Measurements from ENCODE around the gene MARK4. TPM values are rescaled to one million over a fixed set of nuclear protein-coding genes. Genes with fewer than 3 reads are reported as not detected.

The MARK4 gene
- total and polyA plus RNA-seq, 2 experiments from 2014 or later, result 16.6 to 38.6 TPM

GRCh38 chr19:45278087-45278486, 27.0 kb downstream of the MARK4 start:
- H3F3A ChIP-seq (replicated peaks; ENCODE audit: low read depth), result no peaks in the 10 kb centered on the region
- peaks cover 18% of the 10 kb centered on the region for H3K36me3 Mint-ChIP-seq (ENCODE audit: low read depth)
- no peak overlapping the region for H2AFZ ChIP-seq
- H3K4me3 ChIP-seq, result no peak overlapping the region
- TF ChIP-seq JUNB (IDR thresholded peaks at IDR 0.05; ENCODE audit: unreplicated experiment) (no peak), EZH2 (IDR thresholded peaks at IDR 0.05; ENCODE audit: low read depth, unreplicated experiment) (no peak), ZNF331 (CRISPR knock-in tag; IDR thresholded peaks at IDR 0.05; ENCODE audit: low read depth) (no peak), STAT1 (IDR thresholded peaks at IDR 0.05; ENCODE audit: unreplicated experiment) (no peak), ETS1 (IDR thresholded peaks at IDR 0.05) (no peak)
- no peak overlapping the region for H3K27ac Mint-ChIP-seq
- ATAC-seq, result no peak
- H3K4me1 ChIP-seq (ENCODE audit: insufficient read depth), result no peaks in the 10 kb centered on the region
- H3K27me3 Mint-ChIP-seq (ENCODE audit: insufficient read depth, low read depth, poor library complexity), result peaks cover 5% of the 10 kb centered on the region
- no peak overlapping the region for H3K4me3 Mint-ChIP-seq
- no peaks in the 10 kb centered on the region; the same call in 1 of the 2 replicates for H4K20me1 ChIP-seq (replicated peaks; ENCODE audit: insufficient read depth)
- no peaks in the 10 kb centered on the region for H3K79me2 ChIP-seq (replicated peaks; ENCODE audit: insufficient read depth)
- no peak overlapping the region for H3K27ac ChIP-seq (ENCODE audit: low read depth)
- H3K4me1 Mint-ChIP-seq, result no peaks in the 10 kb centered on the region; the same call in 2 of the 3 replicates
- no peaks in the 10 kb centered on the region for H3K27me3 ChIP-seq (ENCODE audit: insufficient read depth)
- no peak overlapping the region for H3K4me2 ChIP-seq
- no peak for DNase-seq (ENCODE audit: low spot score)
- peaks cover 2% of the 10 kb centered on the region; the same call in 1 of the 3 replicates for H3K9me3 Mint-ChIP-seq
- H3K9me2 ChIP-seq (ENCODE audit: insufficient read depth), result no peaks in the 10 kb centered on the region
- peaks cover 12% of the 10 kb centered on the region for H3K36me3 ChIP-seq (ENCODE audit: insufficient read depth)

- ATAC-seq, result no peak
- no peaks in the 10 kb centered on the region for H3K79me2 ChIP-seq (replicated peaks; ENCODE audit: insufficient read depth)
- H3K36me3 ChIP-seq (ENCODE audit: insufficient read depth), result peaks cover 16% of the 10 kb centered on the region
- Mint-ChIP-seq H3K27ac (no peak overlapping the region), H3K36me3 (ENCODE audit: low read depth) (peaks cover 24% of the 10 kb centered on the region), H3K4me1 (no peaks in the 10 kb centered on the region; the same call in 2 of the 3 replicates), H3K4me3 (no peak overlapping the region; the same call in 2 of the 3 replicates), H3K9me3 (peaks cover 6% of the 10 kb centered on the region; the same call in 1 of the 3 replicates), H3K27me3 (ENCODE audit: insufficient read depth, low read depth, poor library complexity) (peaks cover 5% of the 10 kb centered on the region)
- H4K20me1 ChIP-seq (replicated peaks; ENCODE audit: insufficient read depth), result no peaks in the 10 kb centered on the region; the same call in 1 of the 2 replicates
- H3K4me1 ChIP-seq (ENCODE audit: insufficient read depth), result no peaks in the 10 kb centered on the region
- DNase-seq (ENCODE audit: low spot score), result no peak
- TF ChIP-seq ZNF331 (CRISPR knock-in tag; IDR thresholded peaks at IDR 0.05; ENCODE audit: low read depth), result no peak
- no peak for TF ChIP-seq JUNB (IDR thresholded peaks at IDR 0.05; ENCODE audit: unreplicated experiment)
- no peak for TF ChIP-seq CREB1 (CRISPR knock-in tag; IDR thresholded peaks at IDR 0.05; ENCODE audit: low read depth)
- no peak for TF ChIP-seq EZH2 (IDR thresholded peaks at IDR 0.05; ENCODE audit: low read depth, unreplicated experiment)
- no peaks in the 10 kb centered on the region for H3F3A ChIP-seq (replicated peaks; ENCODE audit: low read depth)
- H3K4me2 ChIP-seq, result no peak overlapping the region
- no peaks in the 10 kb centered on the region for H3K9me2 ChIP-seq (ENCODE audit: insufficient read depth)
- no peaks in the 10 kb centered on the region for H3K27me3 ChIP-seq (ENCODE audit: insufficient read depth)
- H2AFZ ChIP-seq, result no peak overlapping the region
- H3K4me3 ChIP-seq, result no peak overlapping the region
- H3K27ac ChIP-seq (ENCODE audit: low read depth), result no peak overlapping the region
These were observed 28.6 kb downstream of the MARK4 start for GRCh38 chr19:45279587-45280192.

- no peak overlapping the region for H2AFZ ChIP-seq
- no peak overlapping the region for H3K4me2 ChIP-seq
- Mint-ChIP-seq H3K27ac (no peak overlapping the region), H3K4me1 (no peaks in the 10 kb centered on the region; the same call in 2 of the 3 replicates), H3K27me3 (ENCODE audit: insufficient read depth, low read depth, poor library complexity) (peaks cover 5% of the 10 kb centered on the region), H3K9me3 (peaks cover 6% of the 10 kb centered on the region; the same call in 1 of the 3 replicates), H3K4me3 (no peak overlapping the region), H3K36me3 (ENCODE audit: low read depth) (peaks cover 28% of the 10 kb centered on the region)
- ATAC-seq (no peak), DNase-seq (ENCODE audit: low spot score) (no peak)
- no peaks in the 10 kb centered on the region for H3K27me3 ChIP-seq (ENCODE audit: insufficient read depth)
- no peaks in the 10 kb centered on the region; the same call in 1 of the 2 replicates for H4K20me1 ChIP-seq (replicated peaks; ENCODE audit: insufficient read depth)
- H3K9me2 ChIP-seq (ENCODE audit: insufficient read depth), result no peaks in the 10 kb centered on the region
- no peak overlapping the region for H3K4me3 ChIP-seq
- no peak overlapping the region for H3K27ac ChIP-seq (ENCODE audit: low read depth)
- no peaks in the 10 kb centered on the region for H3K79me2 ChIP-seq (replicated peaks; ENCODE audit: insufficient read depth)
- H3K4me1 ChIP-seq (ENCODE audit: insufficient read depth), result no peaks in the 10 kb centered on the region
- H3F3A ChIP-seq (replicated peaks; ENCODE audit: low read depth), result no peaks in the 10 kb centered on the region
- H3K36me3 ChIP-seq (ENCODE audit: insufficient read depth), result peaks cover 16% of the 10 kb centered on the region
- no peak for TF ChIP-seq STAT1 (IDR thresholded peaks at IDR 0.05; ENCODE audit: unreplicated experiment)
- TF ChIP-seq CREB1 (CRISPR knock-in tag; IDR thresholded peaks at IDR 0.05; ENCODE audit: low read depth), result no peak
- TF ChIP-seq EZH2 (IDR thresholded peaks at IDR 0.05; ENCODE audit: low read depth, unreplicated experiment), result no peak
- no peak for TF ChIP-seq NANOG (IDR thresholded peaks at IDR 0.05; ENCODE audit: borderline replicate concordance)
- no peak for TF ChIP-seq EZH2phosphoT487 (IDR thresholded peaks at IDR 0.05; ENCODE audit: unreplicated experiment)
- TF ChIP-seq REST (IDR thresholded peaks at IDR 0.05; ENCODE audit: unreplicated experiment), result no peak
- no peak for TF ChIP-seq CTCF (conservative IDR thresholded peaks at IDR 0.05; ENCODE audit: low read depth in 2 of 2)
- no peak for TF ChIP-seq ZNF114 (CRISPR knock-in tag; IDR thresholded peaks at IDR 0.05)
- TF ChIP-seq JUNB (IDR thresholded peaks at IDR 0.05; ENCODE audit: unreplicated experiment), result no peak
- no peak for TF ChIP-seq POLR2AphosphoS5 (IDR thresholded peaks at IDR 0.05; ENCODE audit: low read depth)
These were observed 29.4 kb downstream of the MARK4 start for GRCh38 chr19:45280471-45280961.
